HG02759 (cell line): ENCODE measurements around the gene PPIP5K2.

ENCODE experiments used
- ATAC-seq: cut with Tn5 transposase; IDR thresholded peaks from one replicate; pipeline ENCODE4 v1.9.1; 2021; ENCODE audit warnings: mild to moderate bottlenecking, moderate library complexity; ENCODE audit not compliant: unreplicated experiment

Gene PPIP5K2

DNA sequence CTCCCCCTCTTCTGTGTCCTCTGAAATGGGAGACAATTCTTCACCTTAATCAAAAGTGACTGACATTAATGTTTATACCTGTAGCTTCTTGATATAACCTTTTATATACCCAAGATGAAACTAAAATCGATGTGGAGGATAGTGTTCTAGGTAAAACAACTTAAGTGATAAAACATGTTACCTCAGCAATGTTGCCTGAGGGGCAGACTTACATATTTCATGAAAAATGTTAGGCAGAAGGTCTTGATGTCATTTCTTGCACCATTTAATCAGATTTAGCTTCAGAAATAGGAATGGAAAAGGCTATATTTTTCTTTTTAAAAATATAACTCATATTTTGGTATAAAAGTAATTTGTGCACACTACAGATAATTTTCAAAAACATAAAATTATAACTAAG is 115.8 kb downstream of the PPIP5K2 start:
- ATAC-seq, result no peak

GRCh38 chr5:103237778-103238177 is 117.7 kb downstream of the PPIP5K2 start:
- ATAC-seq, result no peak

DNA sequence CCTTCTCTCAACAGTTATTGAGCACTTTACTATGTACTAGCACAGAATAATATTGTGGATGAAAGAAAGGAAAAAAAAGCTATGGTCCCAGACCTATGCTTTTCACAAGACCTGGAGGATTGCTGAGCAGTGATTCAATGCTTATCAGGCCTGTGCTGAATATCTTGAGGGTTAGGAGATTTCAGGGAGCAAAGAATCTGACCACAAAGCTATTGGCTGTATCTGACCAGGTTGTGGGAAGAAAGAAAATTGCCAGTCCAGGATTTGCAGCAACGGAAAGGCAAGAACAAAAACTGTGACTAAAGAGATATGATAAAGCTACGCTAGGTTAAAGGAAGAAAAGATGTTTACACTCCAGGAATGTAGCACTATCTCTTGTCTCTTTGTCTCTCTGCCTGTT is 123.6 kb downstream of the PPIP5K2 start:
- ATAC-seq, result no peak

- ATAC-seq, result no peak
Measured at GRCh38 chr5:103244398-103244797, 124.3 kb downstream of the PPIP5K2 start.

DNA sequence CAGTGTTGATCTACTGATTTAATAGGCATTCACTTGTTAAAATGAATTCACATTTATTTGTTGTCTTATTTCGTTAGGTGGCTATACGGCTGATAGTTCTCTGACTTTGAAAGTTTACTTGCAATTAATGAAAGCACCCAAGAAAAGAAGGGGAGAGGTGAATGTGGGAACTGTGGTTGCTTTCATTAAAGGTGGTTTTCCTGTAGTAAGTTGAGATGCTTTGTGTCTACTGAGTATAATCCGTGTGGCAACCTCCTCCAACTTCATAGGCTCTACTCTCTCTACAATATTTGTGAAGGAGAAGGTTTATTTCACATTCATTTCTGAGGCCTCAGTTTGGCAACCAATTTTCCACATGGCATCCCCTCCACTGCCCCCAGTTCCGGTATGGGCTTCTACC is 125.7 kb downstream of the PPIP5K2 start:
- ATAC-seq, result no peak

- no peak for ATAC-seq
Measured at GRCh38 chr5:103247118-103247517, 127.0 kb downstream of the PPIP5K2 start.

GRCh38 chr5:103249068-103249467 is 129.0 kb downstream of the PPIP5K2 start:
- ATAC-seq, result no peak

GRCh38 chr5:103254921-103255320 is 134.8 kb downstream of the PPIP5K2 start:
- no peak for ATAC-seq

GRCh38 chr5:103255691-103256090 is 135.6 kb downstream of the PPIP5K2 start:
- no peak for ATAC-seq

DNA sequence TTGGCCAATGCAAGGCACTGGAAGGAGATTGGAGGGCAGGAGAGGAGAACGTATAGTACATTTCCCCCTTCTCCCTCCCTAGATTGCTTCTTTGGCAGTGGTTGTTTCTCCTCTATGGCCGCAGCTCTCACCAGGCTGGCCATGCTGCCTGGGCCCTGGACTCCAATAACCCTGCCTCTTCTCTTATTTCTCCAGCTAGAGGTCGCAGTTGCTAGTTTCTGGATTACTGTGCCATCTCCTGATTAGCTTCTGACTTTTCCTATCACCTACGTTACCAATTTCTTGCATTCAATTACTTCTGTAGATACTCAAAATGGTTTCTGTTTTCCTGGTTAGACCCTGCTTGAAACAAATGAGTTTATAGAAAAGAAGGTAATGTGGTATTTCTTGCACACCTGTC is 136.1 kb downstream of the PPIP5K2 start:
- ATAC-seq, result no peak

- ATAC-seq, result peak; percentile 81
Measured at GRCh38 chr5:103258368-103258956, 138.4 kb downstream of the PPIP5K2 start, which contains the start of gene MACIR. Gene MACIR (plus strand): TSS chr5:103258763. CDS start chr5:103275920, 17,157 bp downstream.

- ATAC-seq, result peak; percentile 45
Measured at GRCh38 chr5:103258957-103259704, 139.0 kb downstream of the PPIP5K2 start.

DNA sequence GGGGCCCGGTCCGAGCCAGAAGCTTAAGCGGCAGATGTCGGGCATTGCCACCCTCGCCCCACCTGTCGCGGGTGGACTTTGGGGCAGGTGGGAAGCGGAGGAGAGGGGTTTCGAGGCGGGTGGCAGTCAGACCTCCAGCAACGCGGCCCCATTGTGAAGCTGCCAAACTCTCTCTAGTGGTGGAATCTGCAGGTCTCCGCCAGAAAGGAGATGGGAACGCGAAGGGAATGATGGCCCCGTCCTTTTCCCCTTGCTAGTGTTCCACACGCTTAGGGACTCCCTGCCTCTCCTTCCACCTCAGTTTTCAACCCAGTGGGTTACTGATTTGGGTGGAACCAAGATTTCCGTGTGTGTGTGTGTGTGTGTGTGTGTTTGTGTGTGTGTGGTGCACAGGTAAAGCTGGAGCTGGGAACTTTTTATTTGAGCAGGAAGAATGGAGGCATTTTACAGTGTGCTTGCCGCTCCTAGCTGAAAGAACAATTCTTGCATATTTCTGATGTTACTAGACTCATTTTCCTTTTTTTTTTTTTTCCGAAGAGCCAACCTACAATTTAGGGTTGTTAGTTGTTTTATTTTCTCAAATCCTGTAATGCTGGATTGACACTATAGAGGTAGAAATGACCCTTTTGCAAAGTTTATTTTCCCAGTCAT is 139.7 kb downstream of the PPIP5K2 start:
- no peak for ATAC-seq

- ATAC-seq, result peak; percentile 13
Measured at GRCh38 chr5:103260951-103261350, 140.8 kb downstream of the PPIP5K2 start.
